Neutrophil (primary cell): ENCODE results near the gene IFNAR2.

Experiments
- H3K27ac ChIP-seq: fragments of 200-600 bp; sonication (generic); 2 replicates; pipeline ENCODE4 v1.5.1; 2016; ENCODE audit warnings: mild to moderate bottlenecking, moderate library complexity
- H3K27me3 ChIP-seq: fragments of 200-600 bp; sonication (generic); 2 replicates; pipeline ENCODE4 v1.6.0; 2016; ENCODE audit warnings: mild to moderate bottlenecking
- H3K36me3 ChIP-seq: fragments of 200-600 bp; sonication (generic); 2 replicates; pipeline ENCODE4 v1.5.1; 2017
- H3K4me1 ChIP-seq, 2 experiments: fragments of 200-600 bp in 1 of 2; sonication (generic) in 1 of 2; 1 replicate in 1 of 2; 2 replicates in 1 of 2; pipeline versions ENCODE4 v1.5.1 to v1.6.1; 2013 to 2016; ENCODE audit warnings: low read depth in 1 of 2, low read length in 1 of 2, mild to moderate bottlenecking in 1 of 2, moderate library complexity in 1 of 2; ENCODE audit not compliant: control insufficient read depth in 1 of 2, insufficient read depth in 1 of 2
- H3K4me3 ChIP-seq, 2 experiments: fragments of 200-600 bp in 1 of 2; sonication (generic) in 1 of 2; 1 replicate in 1 of 2; 2 replicates in 1 of 2; pipeline ENCODE4 v1.5.1; 2013 to 2016; ENCODE audit warnings: low read depth in 1 of 2, low read length in 1 of 2, mild to moderate bottlenecking in 1 of 2, moderate library complexity in 1 of 2
- H3K9me3 ChIP-seq: fragments of 200-600 bp; sonication (generic); 2 replicates; pipeline ENCODE4 v1.5.1; 2016
- CTCF ChIP-seq: fragments of 200-600 bp; sonication (generic); IDR thresholded peaks from 2 replicates; pipeline ENCODE4 v1.5.1; 2016; ENCODE audit warnings: antibody characterized with exemption

Gene IFNAR2

DNA sequence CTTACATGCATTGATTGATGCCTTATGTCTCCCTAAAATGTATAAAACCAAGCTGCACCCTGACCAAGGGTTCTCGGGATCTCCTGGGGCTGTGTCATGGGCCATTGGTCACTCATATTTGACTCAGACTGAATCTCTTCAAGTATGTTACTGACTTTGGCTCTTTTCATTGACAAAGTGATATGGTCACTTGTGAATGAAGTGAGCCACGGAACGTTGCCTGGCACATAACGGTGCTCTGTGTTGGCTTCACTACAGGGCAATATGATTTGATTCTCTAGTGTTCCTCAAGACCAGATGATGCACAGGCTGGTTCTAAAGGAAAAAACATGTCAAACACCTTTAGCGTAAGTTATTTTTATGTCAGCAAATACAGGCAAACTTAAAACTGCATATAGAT is 25.0 kb downstream of the IFNAR2 start:
- no peaks in the 10 kb centered on the region for H3K27me3 ChIP-seq
- peaks cover 100% of the 10 kb centered on the region for H3K36me3 ChIP-seq
- no peak overlapping the region for H3K4me3 ChIP-seq
- H3K4me1 ChIP-seq, result no peaks in the 10 kb centered on the region
- no peak for TF ChIP-seq CTCF
- peak overlapping the region; percentile 25 for H3K27ac ChIP-seq
- H3K9me3 ChIP-seq, result no peaks in the 10 kb centered on the region

DNA sequence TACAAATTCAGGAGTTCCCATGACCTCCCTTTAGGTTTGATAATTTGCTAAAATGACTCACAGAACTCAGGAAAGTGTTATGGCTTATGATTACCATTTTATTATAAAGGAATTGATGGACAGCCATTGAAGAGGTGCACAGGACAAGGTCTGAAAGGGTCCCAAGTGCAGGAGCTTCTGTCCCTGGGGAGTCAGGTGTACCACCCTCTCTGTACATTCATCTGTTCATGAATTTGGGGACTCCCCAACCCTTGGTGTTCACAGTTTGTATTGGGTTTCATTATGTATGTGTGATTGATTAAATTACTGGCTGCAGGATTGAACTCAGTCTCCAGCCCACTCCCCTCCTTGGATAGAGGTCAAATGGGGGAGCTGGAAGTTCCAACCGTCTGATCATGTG is 25.7 kb downstream of the IFNAR2 start:
- no peak for TF ChIP-seq CTCF
- Histone ChIP-seq H3K27ac (peak overlapping the region; percentile 25), H3K36me3 (peaks cover 97% of the 10 kb centered on the region)

GRCh38 chr21:33256019-33256418 is 26.3 kb downstream of the IFNAR2 start:
- no peaks in the 10 kb centered on the region for H3K9me3 ChIP-seq
- H3K36me3 ChIP-seq, result peaks cover 92% of the 10 kb centered on the region
- no peak for TF ChIP-seq CTCF
- no peak overlapping the region for H3K27ac ChIP-seq
- H3K27me3 ChIP-seq, result no peaks in the 10 kb centered on the region
- H3K4me1 ChIP-seq, result peaks cover under 1% of the 10 kb centered on the region in 2 experiments
- no peak overlapping the region for H3K4me3 ChIP-seq

More for the DNA sequence above, 25.7 kb downstream of the IFNAR2 start:
- H3K9me3 ChIP-seq, result no peaks in the 10 kb centered on the region
- no peaks in the 10 kb centered on the region for H3K27me3 ChIP-seq
- H3K4me1 ChIP-seq, result no peaks in the 10 kb centered on the region
- H3K4me3 ChIP-seq, result no peak overlapping the region

DNA sequence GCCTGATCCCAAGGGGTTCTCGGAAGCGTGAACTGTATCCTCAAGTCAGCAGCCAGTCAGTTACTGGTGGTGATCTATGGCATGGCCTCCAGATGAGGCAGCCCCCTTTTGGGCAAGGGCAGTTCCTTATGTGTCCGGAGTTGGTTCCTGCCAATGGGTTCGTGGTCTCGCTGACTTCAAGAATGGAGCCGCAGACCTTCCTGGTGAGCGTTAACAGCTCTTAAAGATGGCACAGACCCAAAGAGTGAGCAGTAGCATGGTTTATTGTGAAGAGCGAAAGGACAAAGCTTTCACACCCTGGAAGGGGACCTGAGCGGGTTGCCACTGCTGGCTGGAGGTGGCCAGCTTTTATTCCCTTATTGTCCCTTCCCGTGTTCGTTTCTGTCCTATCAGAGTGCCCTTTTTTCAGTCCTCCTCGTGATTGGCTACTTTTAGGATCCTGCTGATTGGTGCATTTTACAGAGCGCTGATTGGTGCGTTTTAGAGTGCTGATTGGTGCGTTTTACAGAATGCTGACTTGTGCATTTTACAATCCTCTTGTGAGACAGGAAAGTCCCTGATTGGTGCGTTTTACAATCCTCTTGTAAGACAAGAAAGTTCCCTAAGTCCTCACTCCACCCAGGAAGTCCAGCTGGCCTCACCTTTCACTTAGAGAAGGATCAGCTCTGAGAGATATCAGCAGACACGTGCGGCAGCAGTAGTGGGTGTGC is 27.5 kb downstream of the IFNAR2 start:
- H3K9me3 ChIP-seq, result no peaks in the 10 kb centered on the region
- no peak overlapping the region for H3K4me3 ChIP-seq
- no peaks in the 10 kb centered on the region for H3K27me3 ChIP-seq
- TF ChIP-seq CTCF, result no peak
- H3K27ac ChIP-seq, result no peak overlapping the region
- H3K4me1 ChIP-seq, result peaks cover 11 to 12% of the 10 kb centered on the region in 2 experiments
- peaks cover 89% of the 10 kb centered on the region for H3K36me3 ChIP-seq

DNA sequence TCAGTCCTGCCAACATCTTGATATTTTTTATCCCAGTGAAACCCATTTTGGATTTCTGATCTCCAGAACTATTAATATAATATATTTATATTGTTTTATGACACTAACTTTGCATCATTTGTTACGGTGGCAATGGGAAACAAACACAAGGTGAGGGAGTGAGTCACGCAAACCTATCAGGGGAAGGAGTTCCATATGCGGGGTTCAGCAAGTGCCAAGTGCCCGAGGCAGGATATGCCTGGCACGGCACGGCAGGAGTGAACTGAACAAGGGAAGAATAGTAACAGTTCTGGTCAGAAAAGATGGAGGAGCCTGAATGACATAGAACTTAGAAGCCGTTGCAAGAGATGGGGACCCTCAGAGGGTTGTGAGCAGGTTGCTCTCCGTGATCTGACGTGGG is 28.7 kb downstream of the IFNAR2 start:
- H3K4me1 ChIP-seq, result peaks cover 11 to 15% of the 10 kb centered on the region in 2 experiments
- no peak overlapping the region for H3K4me3 ChIP-seq
- H3K36me3 ChIP-seq, result peaks cover 88% of the 10 kb centered on the region
- no peaks in the 10 kb centered on the region for H3K27me3 ChIP-seq
- no peaks in the 10 kb centered on the region for H3K9me3 ChIP-seq
- TF ChIP-seq CTCF, result no peak
- H3K27ac ChIP-seq, result no peak overlapping the region
